GM19238 (cell line): ENCODE data around the gene FGF13.

ENCODE experiments used
- DNase-seq: peaks from one replicate; pipeline ENCODE4 v3.0.0; 2011; ENCODE audit warnings: low spot score; ENCODE audit not compliant: insufficient read length

The FGF13 gene

DNA sequence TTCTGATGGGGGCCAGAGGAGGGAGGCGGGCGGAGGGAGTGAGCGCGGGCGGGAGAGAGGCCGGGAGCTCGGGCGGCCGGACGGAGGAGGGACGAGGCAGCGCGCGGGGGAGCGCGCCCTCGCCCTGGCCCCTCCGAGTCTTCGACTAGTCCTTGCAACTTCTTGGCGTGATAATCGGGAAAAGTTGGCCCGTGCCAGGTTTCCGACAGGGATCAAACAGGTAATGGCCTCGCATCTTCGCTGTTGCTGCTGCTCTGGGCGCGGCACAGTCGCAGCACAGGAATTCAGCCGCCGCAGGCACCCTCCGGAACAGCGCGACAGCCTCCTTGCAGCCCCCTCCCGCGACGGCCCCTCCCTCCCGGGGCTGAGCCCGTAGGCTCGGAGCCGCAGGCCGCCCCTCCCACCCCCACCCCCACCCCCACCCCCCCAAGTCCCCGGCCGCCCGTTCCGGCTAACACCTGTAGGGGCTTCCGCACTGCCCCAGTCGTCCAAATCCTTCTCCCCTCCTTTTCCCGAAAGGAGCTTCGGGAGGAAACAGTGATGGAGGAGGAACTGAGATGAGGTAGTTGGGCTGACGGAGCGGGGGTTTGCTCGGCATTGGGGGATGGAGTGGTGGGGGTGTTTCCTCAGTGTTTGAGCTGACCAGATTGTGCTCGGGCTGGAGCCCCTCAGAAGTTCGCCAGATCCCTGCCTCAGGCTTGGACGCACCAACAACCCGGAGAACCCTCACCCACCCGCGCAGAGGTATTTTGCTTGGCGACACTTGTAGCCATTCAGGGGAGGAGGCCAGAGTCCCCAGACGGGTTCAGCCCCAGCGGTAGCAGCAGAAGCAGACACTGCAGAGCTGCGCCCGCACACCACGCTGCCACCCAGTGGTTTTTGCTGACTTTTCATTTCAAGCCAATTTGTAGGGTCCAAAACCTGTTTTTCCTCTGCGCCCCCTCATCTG is at the start of gene FGF13:
Gene FGF13 (minus strand): TSS at position 319 of the 949 bp plus-strand sequence. CDS start 714 bp downstream, outside the sequence.
- no peak for DNase-seq

DNA sequence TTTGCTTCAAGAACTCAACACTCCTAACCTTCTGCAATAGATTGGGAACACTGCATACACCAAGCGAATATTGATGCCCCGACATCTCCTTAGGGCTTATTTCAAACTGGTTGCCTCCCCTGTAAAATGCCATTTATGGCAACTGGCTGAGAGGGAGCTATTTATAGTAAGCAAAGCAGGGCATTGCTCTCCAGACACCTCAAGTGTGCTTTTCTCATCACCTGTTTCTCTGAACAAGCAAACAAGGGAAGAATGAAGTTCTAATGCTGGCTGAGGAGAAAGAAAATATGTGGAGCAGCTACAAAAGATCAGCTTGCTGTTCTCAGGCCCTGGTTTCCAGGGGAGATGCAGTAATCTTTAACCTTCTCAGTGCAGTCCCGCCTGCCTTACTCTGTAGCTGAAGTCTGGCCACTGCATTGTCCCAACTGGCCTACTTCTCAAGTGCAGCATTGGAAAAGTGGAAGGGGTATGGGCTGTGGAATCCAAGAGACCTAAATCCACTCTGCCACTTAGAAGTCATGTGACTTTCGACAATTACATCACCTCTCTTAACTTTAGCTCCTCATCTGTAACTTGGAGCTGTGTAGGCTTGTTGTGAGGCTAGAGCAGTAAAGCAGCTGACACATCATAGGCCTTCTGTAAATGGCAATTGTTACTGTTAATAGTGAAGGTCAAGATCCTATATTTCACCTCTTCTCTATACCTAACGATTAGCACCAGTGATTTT is 47.9 kb upstream of the FGF13 start:
- DNase-seq = no peak

DNA sequence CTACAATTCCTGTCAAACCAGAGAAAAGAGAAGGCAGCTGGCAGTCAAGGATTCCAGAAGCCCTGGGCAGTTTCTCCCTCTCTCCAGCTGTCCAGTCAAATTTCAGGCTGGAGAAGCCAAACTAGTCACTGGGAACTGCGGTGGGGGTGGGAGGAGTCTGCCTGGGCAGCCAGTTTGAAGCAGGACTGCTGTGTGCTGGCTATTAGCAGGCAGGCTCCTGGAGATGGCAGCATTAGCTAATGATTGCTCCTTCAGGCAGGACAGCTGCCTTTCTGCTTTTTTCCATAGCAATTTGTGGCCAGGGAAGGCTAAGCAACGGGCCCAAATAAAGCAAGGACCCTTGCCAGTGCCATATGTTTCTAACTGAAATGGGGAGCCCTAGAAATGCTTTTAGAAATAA is 44.7 kb upstream of the FGF13 start:
- DNase-seq = no peak

DNA sequence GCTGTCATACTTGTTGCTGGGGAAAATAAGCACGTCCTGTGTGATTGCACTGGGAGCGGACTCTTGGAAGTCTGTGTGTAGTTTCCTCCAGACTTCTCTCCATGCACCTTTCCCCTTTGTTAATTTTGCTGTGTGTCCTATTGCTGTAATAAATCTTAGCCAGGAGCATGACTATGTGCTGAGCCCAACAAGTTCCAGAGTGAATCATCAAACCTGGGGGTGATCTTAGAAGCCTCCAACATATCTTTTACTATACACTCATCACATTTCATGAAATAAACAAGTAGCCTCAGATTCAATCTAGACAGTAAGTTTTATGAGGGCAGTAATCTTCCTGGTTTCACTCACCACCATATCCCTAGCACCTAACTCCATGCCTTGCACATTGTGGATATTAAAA is 43.3 kb upstream of the FGF13 start:
- DNase-seq = no peak

DNA sequence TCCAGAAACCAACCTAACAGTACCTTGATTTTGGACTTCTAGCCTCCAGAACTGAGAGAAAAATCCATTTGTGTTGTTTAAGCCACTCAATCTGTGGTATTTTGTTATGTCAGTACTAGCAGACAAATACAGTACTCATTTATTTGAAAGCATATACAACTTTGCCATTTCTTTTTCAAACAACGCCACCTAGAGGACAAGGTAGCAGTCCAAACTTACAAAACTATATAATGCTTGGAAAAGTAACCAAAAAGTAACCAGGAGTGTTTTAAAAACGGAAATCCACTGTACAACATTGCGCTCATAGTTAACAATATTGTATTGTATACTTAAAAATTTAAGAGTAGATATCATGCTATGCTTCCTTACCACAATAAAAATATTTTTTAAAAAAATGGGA is 37.0 kb upstream of the FGF13 start:
- no peak for DNase-seq

DNA sequence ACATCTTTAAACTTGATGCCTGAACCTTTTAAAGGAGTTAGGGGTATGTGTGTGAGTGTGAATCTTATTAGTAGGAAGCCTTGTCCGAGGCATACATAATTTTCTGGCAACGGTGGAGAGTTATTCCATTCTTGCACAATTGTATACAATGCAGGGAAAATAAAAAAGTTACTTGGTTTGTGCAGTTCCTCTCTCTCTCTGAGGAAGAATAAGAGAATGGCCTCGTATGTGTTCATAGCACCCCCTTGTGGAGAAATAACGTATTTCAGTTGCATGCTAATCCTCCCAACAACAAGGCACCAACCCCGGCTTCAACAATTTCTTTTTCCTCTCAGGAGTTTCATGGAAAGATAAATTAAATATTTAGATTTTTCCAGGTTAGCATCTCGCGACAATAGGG is 33.7 kb upstream of the FGF13 start:
- DNase-seq = peak; percentile 2

DNA sequence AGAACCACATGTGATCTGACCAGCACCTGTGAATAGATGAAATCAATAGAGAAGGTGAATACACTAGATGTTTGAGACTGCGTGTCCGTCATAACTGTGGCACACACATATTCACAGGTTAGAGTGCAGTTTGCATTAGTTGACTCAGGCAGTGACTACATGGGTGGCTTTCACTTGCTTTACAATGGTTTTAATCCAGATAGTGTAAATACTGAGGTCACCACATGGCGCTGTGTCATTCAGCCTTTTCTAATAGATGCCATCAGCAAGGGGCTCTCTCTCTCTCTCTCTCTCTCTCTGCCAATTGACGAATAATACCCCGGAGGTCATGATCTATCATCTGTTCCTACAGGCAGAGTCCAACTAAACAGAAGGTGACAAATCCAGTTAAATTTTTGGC is 30.7 kb upstream of the FGF13 start:
- no peak for DNase-seq

DNA sequence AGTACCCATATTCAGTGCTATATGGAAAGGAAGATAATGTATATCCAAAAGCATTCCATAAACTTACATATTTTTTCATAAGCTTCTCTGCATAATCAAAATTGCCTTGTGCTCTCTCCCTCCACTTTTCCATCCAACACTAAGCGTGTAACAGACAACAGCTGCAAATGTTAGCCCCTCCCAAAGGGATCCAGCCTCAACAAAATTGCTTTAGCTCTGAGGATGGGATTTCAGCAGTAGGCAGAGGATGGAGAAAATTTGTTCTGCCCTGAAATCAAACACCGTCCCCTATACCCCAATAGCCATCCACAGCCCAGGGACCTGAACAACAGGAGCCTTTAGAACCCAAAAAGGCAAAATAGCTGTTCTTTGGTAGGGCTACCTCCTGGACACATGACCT is 28.8 kb upstream of the FGF13 start:
- DNase-seq = no peak

DNA sequence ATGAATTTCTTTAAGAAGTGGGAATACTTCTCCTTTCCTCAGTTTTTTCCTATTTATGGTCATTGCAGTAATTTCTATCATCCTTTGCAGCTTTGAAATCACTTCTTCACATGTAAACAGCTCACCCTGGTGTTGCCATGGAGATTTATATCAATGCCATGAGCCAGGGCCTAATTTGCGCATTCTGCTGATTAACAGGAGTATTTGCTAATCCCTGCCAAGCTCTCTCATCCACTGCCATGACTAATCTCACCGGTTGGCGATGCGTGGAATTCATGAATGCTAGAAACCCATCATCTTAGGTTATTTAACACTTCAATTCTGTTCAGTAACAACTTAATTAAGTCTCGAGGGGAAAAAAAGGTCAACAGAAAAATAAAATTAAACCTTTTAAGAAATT is 11.8 kb upstream of the FGF13 start:
- DNase-seq = no peak

DNA sequence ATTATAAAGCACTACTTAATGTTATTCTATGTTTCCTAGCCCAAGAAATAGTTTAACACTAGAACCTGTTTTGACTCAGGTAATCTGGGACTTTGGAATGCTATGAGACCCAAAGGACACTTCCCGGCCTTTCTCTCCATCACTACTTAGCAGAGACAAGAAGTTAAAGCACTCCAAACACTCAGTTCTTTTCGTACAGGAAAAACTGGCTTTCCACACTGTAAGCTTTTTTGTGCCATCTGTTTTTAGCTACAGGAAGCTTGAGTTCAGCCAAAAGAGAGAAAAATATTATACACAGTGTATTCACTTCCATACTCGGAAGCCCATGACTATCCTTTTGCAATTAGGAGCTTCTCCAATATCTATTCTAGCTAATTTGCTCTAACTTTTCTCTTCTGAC is 7.9 kb upstream of the FGF13 start:
- no peak for DNase-seq

DNA sequence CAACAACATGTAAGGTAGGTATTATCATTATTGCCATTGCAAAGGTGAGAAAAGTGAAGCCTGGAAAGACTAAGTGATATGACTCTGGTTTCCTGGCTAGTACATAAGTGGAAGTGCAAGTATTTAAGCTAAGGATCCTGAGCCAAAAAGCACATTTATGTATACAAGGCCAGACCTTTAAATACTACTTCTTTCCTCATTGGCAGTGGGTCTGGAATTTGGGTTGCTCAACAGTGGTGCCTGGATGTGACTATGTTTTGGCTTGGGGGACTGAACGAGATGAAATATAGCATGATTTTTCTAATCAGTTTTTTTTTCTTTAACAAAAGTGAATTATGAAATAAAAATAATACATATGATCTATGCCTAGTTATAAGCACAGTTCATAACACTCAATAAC is 7.4 kb upstream of the FGF13 start:
- no peak for DNase-seq

DNA sequence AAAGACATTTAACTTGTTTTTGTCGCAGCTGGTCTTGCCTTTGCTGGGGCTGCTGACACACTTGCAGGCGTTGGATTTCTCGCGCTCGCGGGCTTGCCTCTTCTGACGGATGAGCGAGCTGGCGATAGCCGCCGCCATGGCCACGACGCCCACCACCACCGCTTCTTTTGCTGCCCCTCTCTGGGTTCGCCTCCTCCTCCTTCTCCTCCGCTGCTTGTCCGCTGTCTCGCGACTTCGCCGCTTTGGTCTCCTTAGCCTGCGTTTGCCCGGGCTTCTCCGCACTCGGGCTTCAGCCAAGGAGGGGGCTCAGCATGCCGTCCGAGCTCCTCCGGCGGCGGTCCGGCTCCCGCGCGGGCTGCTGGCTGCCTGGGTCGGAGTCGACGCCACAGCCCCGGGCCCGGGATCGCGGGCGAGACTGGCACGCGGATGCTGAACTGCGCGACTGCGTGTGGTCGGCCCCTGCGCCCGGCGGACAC is 613 bp downstream of the FGF13 start:
- no peak for DNase-seq

DNA sequence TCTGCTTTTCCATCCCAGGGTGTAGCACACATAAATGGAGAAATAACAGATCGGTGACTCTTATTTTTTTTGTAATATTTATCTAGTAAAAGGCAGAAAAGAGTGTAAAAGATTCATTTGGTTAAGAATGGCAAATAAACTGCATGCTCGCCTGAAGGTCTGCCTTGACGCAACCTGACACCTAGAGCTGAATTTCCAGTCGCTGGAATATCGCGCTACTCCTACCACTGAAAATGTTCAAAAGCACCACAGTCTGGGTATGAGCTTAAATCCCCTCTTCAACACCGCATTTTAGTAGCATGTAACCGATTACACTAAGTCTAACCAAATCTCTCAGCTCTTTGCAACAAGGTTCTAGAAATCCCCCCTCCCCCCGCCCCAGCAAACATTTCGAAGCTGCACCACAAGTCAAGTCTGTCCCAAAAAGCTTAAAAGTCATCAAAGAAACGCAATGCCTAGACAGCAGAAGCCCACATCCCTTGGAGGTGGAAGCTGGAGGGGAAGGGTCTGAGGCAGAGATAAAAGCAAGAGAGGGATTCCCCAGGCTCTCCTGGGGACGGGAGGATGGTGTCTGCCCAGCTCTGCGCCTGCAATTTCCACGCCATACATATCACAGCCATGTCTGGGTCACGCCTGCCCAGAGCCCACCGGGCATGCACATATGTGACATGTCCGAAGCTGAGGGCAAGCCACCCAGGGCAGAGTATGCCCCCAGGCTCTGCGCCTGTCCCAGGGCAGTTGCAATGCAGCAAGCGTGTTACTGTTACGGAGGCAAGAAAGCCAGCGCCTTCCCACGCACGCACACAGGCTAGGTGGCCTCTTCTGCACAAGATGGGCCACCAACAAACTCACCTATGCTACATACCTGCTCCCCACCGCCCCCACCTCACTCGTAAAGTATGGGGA is 1.4 kb downstream of the FGF13 start:
- no peak for DNase-seq

DNA sequence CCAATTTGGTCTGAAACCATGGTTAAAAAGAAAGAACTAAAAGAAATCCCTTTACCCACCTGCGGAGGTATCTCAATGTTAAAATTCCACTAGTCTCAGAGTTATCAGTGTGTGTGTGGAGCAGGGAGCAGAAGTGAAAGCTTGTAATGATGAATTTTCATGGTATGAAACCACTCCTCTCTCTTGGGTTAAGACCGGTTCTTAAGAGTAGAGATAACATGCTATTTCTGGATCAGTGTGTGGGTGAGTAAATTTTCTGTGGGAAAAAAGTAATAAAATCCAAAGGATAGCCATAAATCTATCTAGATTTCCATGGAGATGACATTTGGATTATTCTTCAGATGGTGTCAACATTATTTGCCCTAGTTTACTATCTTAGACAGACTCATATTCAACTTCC is 3.2 kb downstream of the FGF13 start:
- DNase-seq = no peak

DNA sequence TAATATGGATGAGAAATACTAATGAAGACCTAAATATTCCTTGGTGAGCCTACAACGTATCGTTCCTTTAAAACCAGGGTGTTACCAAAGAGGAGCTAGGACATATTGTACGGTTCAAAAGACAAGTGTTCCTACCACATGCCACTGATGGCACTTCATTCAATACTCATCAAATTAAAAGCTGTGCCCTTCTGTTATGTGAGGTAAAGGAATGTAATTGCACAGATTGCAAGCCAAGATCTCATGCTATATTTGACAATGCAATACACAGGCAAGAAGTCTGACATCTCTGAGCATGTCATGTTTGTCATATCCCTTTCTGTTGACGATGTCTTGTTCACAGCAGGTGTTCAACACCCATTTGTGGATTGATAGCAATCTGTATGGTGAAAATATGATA is 6.9 kb downstream of the FGF13 start:
- DNase-seq = no peak

DNA sequence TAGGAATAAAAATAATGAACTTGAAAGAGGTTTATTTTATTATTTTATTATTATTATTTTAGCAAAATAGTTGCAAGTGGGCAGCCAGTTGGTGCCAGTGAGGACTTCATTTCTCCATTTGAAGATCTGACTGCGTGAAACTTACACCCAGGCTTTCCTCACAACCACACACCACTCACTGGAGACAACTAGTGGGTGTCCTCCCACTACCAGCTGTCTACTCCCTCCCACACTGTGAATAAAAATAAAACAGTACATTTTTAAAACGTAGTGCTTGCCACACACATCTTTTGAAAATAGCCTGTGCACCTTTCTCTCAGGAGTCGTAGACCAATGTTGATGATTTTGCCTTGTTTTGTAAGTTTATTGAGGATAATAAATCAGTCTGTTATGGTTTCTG is 7.4 kb downstream of the FGF13 start:
- no peak for DNase-seq

DNA sequence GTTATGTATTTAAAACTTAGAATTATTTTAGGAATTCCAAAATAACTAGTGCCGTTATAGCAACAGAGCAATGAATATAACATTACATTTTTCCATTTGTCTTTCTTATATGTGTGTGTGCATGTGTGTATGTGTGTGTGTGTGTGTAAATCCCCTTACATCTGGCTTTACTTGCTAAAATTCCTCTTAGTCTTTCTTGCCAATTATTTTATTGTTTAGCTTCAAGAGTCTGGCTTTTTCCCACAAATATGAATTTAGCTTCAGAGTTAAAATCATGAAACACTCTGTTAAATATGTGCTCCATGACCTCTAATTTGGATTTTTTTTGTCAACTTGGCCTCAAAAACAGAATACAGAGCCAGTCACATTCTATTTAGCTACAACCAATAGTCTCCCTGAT is 18.9 kb downstream of the FGF13 start:
- DNase-seq = no peak

DNA sequence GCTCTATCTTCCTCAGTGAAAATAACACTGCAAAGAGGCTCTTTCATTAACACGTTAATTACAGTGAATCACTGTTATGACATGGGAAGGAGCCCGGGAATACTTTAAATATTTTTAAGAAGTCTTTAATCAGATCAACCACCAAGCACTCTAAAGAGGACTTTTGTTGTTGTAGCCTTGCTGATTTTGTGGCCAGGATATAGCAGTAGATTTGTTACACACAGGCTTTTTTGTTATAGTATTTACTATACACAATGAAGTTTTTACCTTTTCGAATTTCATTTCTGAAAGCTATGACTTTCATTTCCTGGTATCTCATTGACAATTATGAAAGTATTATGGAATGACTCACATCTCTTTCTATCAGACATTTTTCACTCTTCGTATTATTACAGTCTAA is 20.3 kb downstream of the FGF13 start:
- DNase-seq = no peak

DNA sequence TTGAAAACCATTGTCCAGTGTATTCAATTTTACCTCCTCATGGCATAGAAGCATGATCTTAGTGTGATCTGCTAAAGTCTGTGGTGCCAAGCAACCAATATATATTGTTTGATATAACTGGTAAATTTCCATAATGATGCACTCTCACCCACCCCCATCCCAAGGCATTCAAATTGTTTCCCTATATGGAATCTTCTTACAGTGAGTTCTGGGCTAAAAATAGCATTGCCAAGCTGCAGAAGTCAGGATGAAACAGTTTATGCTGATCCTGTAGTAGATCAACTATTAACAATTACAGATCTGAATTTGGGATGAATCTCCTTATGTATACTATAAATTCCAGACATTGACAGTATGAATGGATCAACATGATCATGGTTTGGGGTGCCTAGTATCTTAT is 20.9 kb downstream of the FGF13 start:
- no peak for DNase-seq

DNA sequence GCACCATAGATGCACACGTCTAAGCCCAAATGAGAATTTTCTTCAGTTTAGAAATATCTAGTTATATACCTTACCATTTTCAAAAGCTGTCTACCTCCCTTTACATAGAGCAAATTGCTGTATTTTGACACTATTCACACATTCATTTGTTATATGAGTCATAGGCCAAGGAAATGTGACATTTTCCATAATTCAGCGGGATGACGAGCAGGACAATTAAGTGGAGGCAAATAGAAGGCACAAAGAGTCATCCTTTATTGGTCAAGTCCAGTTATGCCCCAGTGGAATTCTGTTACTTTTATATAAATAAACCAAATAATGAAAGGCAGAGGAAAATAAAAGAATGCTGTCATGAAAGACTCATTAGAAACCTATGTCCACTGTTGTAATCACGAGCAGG is 27.9 kb downstream of the FGF13 start:
- DNase-seq = no peak

DNA sequence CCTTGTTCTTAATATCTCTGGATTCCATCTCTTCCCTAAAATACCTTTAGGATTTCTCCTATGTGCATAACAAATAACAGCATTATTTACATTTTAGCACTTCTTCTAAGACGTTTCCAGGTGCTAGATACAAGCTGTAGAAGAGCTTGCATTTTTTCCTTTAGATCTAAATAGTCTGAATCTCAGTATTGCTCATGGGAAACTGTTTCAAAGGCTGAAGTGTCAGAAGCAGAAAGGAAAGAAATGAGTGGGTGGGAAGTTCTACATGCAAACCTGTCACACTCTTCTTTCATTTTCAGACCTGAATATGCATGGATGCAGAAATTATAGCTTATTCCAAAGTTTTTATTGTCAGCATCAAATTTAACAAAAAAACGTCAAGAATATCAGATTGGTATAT is 41.8 kb downstream of the FGF13 start:
- no peak for DNase-seq

DNA sequence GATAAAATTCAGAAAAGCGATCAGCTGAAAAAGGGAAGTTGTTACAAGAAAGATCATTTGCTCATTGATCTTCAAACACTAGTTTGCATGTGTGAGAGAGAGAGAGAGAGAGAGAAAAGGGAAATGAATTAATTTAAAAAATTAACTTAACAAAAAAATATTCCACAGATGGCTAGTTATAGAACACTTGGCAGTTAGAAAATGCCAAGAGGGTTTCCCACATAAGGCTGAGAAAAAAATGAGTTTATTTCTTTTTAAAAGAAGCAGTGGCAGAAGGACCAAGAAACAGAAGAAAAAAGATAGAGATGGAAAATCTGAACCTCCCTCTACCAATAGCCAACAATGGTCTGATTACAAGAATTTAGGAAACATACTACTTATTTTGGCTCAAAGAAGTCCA is 47.1 kb downstream of the FGF13 start:
- no peak for DNase-seq
